HUES6 (cell line): Measurements from ENCODE around the gene C16orf86.

Source experiments
- H3K27ac ChIP-seq: 2 replicates; pipeline ENCODE4 v1.7.0; 2013; ENCODE audit warnings: low read depth, mild to moderate bottlenecking, low read length, inconsistent platforms
- H3K27me3 ChIP-seq: 2 replicates; pipeline ENCODE4 v1.6.1; 2013; ENCODE audit warnings: low read length; ENCODE audit not compliant: control insufficient read depth, insufficient read depth
- H3K36me3 ChIP-seq: 2 replicates; pipeline ENCODE4 v1.6.1; 2013; ENCODE audit warnings: low read length; ENCODE audit not compliant: control insufficient read depth, insufficient read depth
- H3K4me1 ChIP-seq: 2 replicates; pipeline ENCODE4 v1.6.1; 2013; ENCODE audit warnings: low read length; ENCODE audit not compliant: control insufficient read depth, insufficient read depth
- H3K4me3 ChIP-seq: 2 replicates; pipeline ENCODE4 v1.5.1; 2013; ENCODE audit warnings: low read depth, low read length
- H3K9ac ChIP-seq: one replicate; pipeline ENCODE4 v1.6.1; 2013; ENCODE audit warnings: mild to moderate bottlenecking, low read length
- H3K9me3 ChIP-seq: 2 replicates; pipeline ENCODE4 v1.6.1; 2013; ENCODE audit warnings: low read depth, low read length; ENCODE audit not compliant: control insufficient read depth, insufficient read depth

C16orf86 gene

GRCh38 chr16:67666559-67667452, at the start of gene C16orf86, which contains the start of gene ENKD1:
Gene C16orf86, plus strand, starts transcription at chr16:67666814. Its CDS starts 157 bp downstream, at chr16:67666971.
Gene ENKD1, minus strand, starts transcription at chr16:67666750. Its CDS starts 308 bp downstream, at chr16:67666442.
- Histone ChIP-seq H3K4me1 (peaks cover 17% of the 10 kb centered on the region), H3K4me3 (peak within 1 kb of the TSS; percentile 76), H3K36me3 (no peaks in the 10 kb centered on the region), H3K9ac (peak within 1 kb of the TSS; percentile 46), H3K27me3 (peaks cover 13% of the 10 kb centered on the region), H3K27ac (no peak within 1 kb of the TSS), H3K9me3 (no peaks in the 10 kb centered on the region)

GRCh38 chr16:67628216-67628615, 38.4 kb upstream of the C16orf86 start:
- peaks cover 75% of the 10 kb centered on the region for H3K36me3 ChIP-seq

GRCh38 chr16:67632415-67633172, 34.0 kb upstream of the C16orf86 start:
- Histone ChIP-seq H3K4me1 (no peaks in the 10 kb centered on the region), H3K27me3 (no peaks in the 10 kb centered on the region), H3K9ac (no peak overlapping the region), H3K4me3 (no peak overlapping the region), H3K9me3 (no peaks in the 10 kb centered on the region), H3K36me3 (peaks cover 78% of the 10 kb centered on the region), H3K27ac (no peak overlapping the region)

More at GRCh38 chr16:67628216-67628615, 38.4 kb upstream of the C16orf86 start:
- Histone ChIP-seq H3K27me3 (no peaks in the 10 kb centered on the region), H3K4me3 (no peak overlapping the region), H3K27ac (no peak overlapping the region), H3K9ac (no peak overlapping the region), H3K9me3 (no peaks in the 10 kb centered on the region), H3K4me1 (no peaks in the 10 kb centered on the region)

- Histone ChIP-seq H3K9me3 (no peaks in the 10 kb centered on the region), H3K4me1 (no peaks in the 10 kb centered on the region), H3K4me3 (no peak overlapping the region), H3K9ac (no peak overlapping the region), H3K27ac (no peak overlapping the region), H3K36me3 (peaks cover 64% of the 10 kb centered on the region), H3K27me3 (no peaks in the 10 kb centered on the region)
These were observed 29.9 kb upstream of the C16orf86 start for GRCh38 chr16:67636713-67637112.

- H3K4me1 ChIP-seq: no peaks in the 10 kb centered on the region
- no peaks in the 10 kb centered on the region for H3K9me3 ChIP-seq
- no peak overlapping the region for H3K9ac ChIP-seq
- no peaks in the 10 kb centered on the region for H3K27me3 ChIP-seq
- no peak overlapping the region for H3K27ac ChIP-seq
- peaks cover 56% of the 10 kb centered on the region for H3K36me3 ChIP-seq
- no peak overlapping the region for H3K4me3 ChIP-seq
These were observed 29.0 kb upstream of the C16orf86 start for GRCh38 chr16:67637625-67638024.

GRCh38 chr16:67641779-67642708, 24.6 kb upstream of the C16orf86 start:
- peaks cover 22% of the 10 kb centered on the region for H3K36me3 ChIP-seq
- H3K4me3 ChIP-seq: no peak overlapping the region
- H3K9me3 ChIP-seq: no peaks in the 10 kb centered on the region
- peaks cover 27% of the 10 kb centered on the region for H3K27me3 ChIP-seq
- peaks cover 11% of the 10 kb centered on the region for H3K4me1 ChIP-seq
- no peak overlapping the region for H3K9ac ChIP-seq
- no peak overlapping the region for H3K27ac ChIP-seq

- peaks cover 45% of the 10 kb centered on the region for H3K27me3 ChIP-seq
- peaks cover 11% of the 10 kb centered on the region for H3K4me1 ChIP-seq
- no peak overlapping the region for H3K27ac ChIP-seq
- H3K9me3 ChIP-seq: no peaks in the 10 kb centered on the region
- H3K4me3 ChIP-seq: peak overlapping the region; percentile 52
- H3K9ac ChIP-seq: no peak overlapping the region
- peaks cover 2% of the 10 kb centered on the region for H3K36me3 ChIP-seq
These were observed 22.6 kb upstream of the C16orf86 start for GRCh38 chr16:67644038-67644437.

- no peak overlapping the region for H3K27ac ChIP-seq
- no peaks in the 10 kb centered on the region for H3K9me3 ChIP-seq
- peak overlapping the region; percentile 52 for H3K4me3 ChIP-seq
- peaks cover 53% of the 10 kb centered on the region for H3K27me3 ChIP-seq
- H3K9ac ChIP-seq: no peak overlapping the region
- H3K36me3 ChIP-seq: no peaks in the 10 kb centered on the region; the same call in 1 of the 2 replicates
- H3K4me1 ChIP-seq: peaks cover 14% of the 10 kb centered on the region
These were observed 21.1 kb upstream of the C16orf86 start for GRCh38 chr16:67645397-67646121.

- H3K27me3 ChIP-seq: peaks cover 65% of the 10 kb centered on the region
- no peak overlapping the region for H3K9ac ChIP-seq
- H3K4me3 ChIP-seq: no peak overlapping the region
- H3K27ac ChIP-seq: no peak overlapping the region
- peaks cover 5% of the 10 kb centered on the region; the same call in 1 of the 2 replicates for H3K36me3 ChIP-seq
- H3K4me1 ChIP-seq: peaks cover 14% of the 10 kb centered on the region
- H3K9me3 ChIP-seq: no peaks in the 10 kb centered on the region
These were observed 19.4 kb upstream of the C16orf86 start for GRCh38 chr16:67647111-67647651.
